ENCODE results near the gene ZNF605.

ZNF605 gene

GRCh38 chr12:132949936-132950837, 5.9 kb downstream of the ZNF605 start:
- no peak for TF ChIP-seq EZH2 (optimal IDR thresholded peaks at IDR 0.05; ENCODE audit: low read depth, low read length)
- no peaks in the 10 kb centered on the region for H4K20me1 ChIP-seq (ENCODE audit: insufficient read depth, low read length)
- no peaks in the 10 kb centered on the region for H3K36me3 ChIP-seq (replicated peaks; ENCODE audit: insufficient read depth, low read length)
- no peaks in the 10 kb centered on the region for H3K9me3 ChIP-seq (replicated peaks; ENCODE audit: insufficient read depth, low read length)
- no peaks in the 10 kb centered on the region for H3F3A ChIP-seq (ENCODE audit: insufficient read depth, low read length)
- no peaks in the 10 kb centered on the region for H3K4me1 ChIP-seq (ENCODE audit: low read length)
- H3K79me2 ChIP-seq (ENCODE audit: low read length) = no peaks in the 10 kb centered on the region
- H3K27me3 ChIP-seq (replicated peaks; ENCODE audit: insufficient read depth, low read length) = no peaks in the 10 kb centered on the region
- H3K4me3 ChIP-seq (ENCODE audit: low read length) = no peak overlapping the region
- no peak for DNase-seq
- H3K9ac ChIP-seq (ENCODE audit: low read length) = no peak overlapping the region
- H3K9me2 ChIP-seq (replicated peaks; ENCODE audit: insufficient read depth, low read length) = no peaks in the 10 kb centered on the region
- no peak overlapping the region for H3K27ac ChIP-seq (ENCODE audit: low read length)
- H3K4me2 ChIP-seq (ENCODE audit: low read depth, low read length) = no peak overlapping the region
- H2AFZ ChIP-seq (ENCODE audit: low read length) = no peak overlapping the region

DNA sequence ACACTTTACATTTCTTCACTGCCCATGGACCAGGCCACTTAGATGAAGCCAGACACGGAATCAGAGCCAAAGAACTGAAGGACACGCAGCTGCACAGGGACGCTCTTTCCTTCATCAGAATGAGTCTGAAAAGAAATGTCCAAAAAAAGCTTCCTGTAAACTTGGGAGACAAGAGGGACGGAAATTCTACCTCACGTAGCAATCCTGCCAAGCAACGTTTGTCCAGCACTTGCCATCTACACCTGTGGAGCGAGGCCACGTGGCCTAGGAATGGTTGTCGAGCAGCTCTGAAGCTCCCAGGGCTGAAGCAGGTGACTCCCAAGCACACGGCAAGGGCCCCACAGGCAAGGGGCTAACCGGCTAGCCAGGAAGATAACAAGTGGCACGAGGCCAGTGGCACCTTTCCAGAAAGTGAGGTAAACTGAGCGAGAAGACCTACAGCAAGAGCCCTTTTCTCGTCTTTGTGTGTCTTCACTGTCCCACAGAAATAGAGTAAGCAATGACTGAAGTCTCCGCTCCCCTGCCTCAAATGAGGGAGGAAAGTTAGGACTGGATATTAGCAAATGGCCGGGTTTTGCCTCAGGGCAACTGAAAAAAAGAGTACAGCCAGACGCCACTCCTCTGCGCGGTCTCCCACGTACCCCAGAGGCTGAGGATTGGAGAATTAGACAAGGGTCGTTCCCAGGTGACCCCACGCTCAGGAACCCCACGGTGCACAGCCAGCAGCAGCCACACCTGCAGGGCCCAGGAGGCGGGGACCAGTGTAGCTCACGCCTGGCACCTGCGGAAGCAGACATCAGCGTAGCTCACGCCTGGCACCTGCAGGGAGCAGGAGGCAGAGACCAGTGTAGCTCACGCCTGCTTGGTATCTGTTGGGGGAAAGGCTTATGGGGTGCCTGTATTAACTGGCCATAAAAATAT, 7.7 kb downstream of the ZNF605 start:
- Histone ChIP-seq H3K9me2 (replicated peaks; ENCODE audit: insufficient read depth, low read length) (no peaks in the 10 kb centered on the region), H4K20me1 (ENCODE audit: insufficient read depth, low read length) (no peaks in the 10 kb centered on the region), H3K4me2 (ENCODE audit: low read depth, low read length) (no peak overlapping the region), H3F3A (ENCODE audit: insufficient read depth, low read length) (no peaks in the 10 kb centered on the region), H3K9ac (ENCODE audit: low read length) (no peak overlapping the region), H3K4me1 (ENCODE audit: low read length) (no peaks in the 10 kb centered on the region), H3K36me3 (replicated peaks; ENCODE audit: insufficient read depth, low read length) (no peaks in the 10 kb centered on the region), H3K27ac (ENCODE audit: low read length) (no peak overlapping the region), H3K9me3 (replicated peaks; ENCODE audit: insufficient read depth, low read length) (no peaks in the 10 kb centered on the region), H3K79me2 (ENCODE audit: low read length) (no peaks in the 10 kb centered on the region), H3K27me3 (replicated peaks; ENCODE audit: insufficient read depth, low read length) (no peaks in the 10 kb centered on the region), H3K4me3 (ENCODE audit: low read length) (no peak overlapping the region), H2AFZ (ENCODE audit: low read length) (no peak overlapping the region)
- TF ChIP-seq, protein P1, sequence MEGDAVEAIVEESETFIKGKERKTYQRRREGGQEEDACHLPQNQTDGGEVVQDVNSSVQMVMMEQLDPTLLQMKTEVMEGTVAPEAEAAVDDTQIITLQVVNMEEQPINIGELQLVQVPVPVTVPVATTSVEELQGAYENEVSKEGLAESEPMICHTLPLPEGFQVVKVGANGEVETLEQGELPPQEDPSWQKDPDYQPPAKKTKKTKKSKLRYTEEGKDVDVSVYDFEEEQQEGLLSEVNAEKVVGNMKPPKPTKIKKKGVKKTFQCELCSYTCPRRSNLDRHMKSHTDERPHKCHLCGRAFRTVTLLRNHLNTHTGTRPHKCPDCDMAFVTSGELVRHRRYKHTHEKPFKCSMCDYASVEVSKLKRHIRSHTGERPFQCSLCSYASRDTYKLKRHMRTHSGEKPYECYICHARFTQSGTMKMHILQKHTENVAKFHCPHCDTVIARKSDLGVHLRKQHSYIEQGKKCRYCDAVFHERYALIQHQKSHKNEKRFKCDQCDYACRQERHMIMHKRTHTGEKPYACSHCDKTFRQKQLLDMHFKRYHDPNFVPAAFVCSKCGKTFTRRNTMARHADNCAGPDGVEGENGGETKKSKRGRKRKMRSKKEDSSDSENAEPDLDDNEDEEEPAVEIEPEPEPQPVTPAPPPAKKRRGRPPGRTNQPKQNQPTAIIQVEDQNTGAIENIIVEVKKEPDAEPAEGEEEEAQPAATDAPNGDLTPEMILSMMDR (IDR thresholded peaks at IDR 0.05; ENCODE audit: low read length) = no peak
- no peak for TF ChIP-seq EZH2phosphoT487 (IDR thresholded peaks at IDR 0.05; ENCODE audit: low read length)
- TF ChIP-seq EZH2 (optimal IDR thresholded peaks at IDR 0.05; ENCODE audit: low read depth, low read length) = no peak
- no peak for DNase-seq

GRCh38 chr12:132946246-132946820, 9.8 kb downstream of the ZNF605 start:
- H3K9me2 ChIP-seq (replicated peaks; ENCODE audit: insufficient read depth, low read length) = no peaks in the 10 kb centered on the region
- H3K9ac ChIP-seq (ENCODE audit: low read length) = no peak overlapping the region
- H2AFZ ChIP-seq (ENCODE audit: low read length) = no peak overlapping the region
- H4K20me1 ChIP-seq (ENCODE audit: insufficient read depth, low read length) = no peaks in the 10 kb centered on the region
- H3K27me3 ChIP-seq (replicated peaks; ENCODE audit: insufficient read depth, low read length) = no peaks in the 10 kb centered on the region
- H3K36me3 ChIP-seq (replicated peaks; ENCODE audit: insufficient read depth, low read length) = no peaks in the 10 kb centered on the region
- no peaks in the 10 kb centered on the region for H3K9me3 ChIP-seq (replicated peaks; ENCODE audit: insufficient read depth, low read length)
- no peaks in the 10 kb centered on the region for H3F3A ChIP-seq (ENCODE audit: insufficient read depth, low read length)
- H3K4me1 ChIP-seq (ENCODE audit: low read length) = no peaks in the 10 kb centered on the region
- no peak for DNase-seq
- H3K4me3 ChIP-seq (ENCODE audit: low read length) = no peak overlapping the region
- no peaks in the 10 kb centered on the region for H3K79me2 ChIP-seq (ENCODE audit: low read length)
- H3K27ac ChIP-seq (ENCODE audit: low read length) = no peak overlapping the region
- TF ChIP-seq, protein P1 (IDR thresholded peaks at IDR 0.05; ENCODE audit: low read length) = no peak
- TF ChIP-seq EZH2phosphoT487 (IDR thresholded peaks at IDR 0.05; ENCODE audit: low read length) = no peak
- TF ChIP-seq EZH2 (optimal IDR thresholded peaks at IDR 0.05; ENCODE audit: low read depth, low read length) = no peak
- no peak overlapping the region for H3K4me2 ChIP-seq (ENCODE audit: low read depth, low read length)

Data from MM.1S (cell line).